Body of pancreas (tissue), 4 donors: ENCODE measurements around the gene CDHR3. TPM values are rescaled to one million over a fixed set of nuclear protein-coding genes. Genes with fewer than 3 reads are reported as not detected.
A peak's percentile ranks its signal among the peaks of the same experiment; 100 is the strongest.

Experiments used
- ATAC-seq: fragments of 150-250 bp; one replicate; pipeline ENCODE4 v1.9.1; 2016
- DNase-seq, 4 donors: peaks; one replicate each; pipeline ENCODE4 v3.0.0-alpha.2; 2019
- H3K27ac ChIP-seq, 4 donors: fragments of 200-600 bp; sonication (generic); 1 replicate in 3 of 4; 2 replicates in 1 of 4; pipeline versions ENCODE4 v1.5.1 to v1.6.1; 2016 to 2019; ENCODE audit warnings: mild to moderate bottlenecking in 1 of 4, mixed read lengths in 1 of 4, moderate library complexity in 1 of 4
- H3K27me3 ChIP-seq, 2 donors: fragments of 200-600 bp; sonication (generic); one replicate each; pipeline ENCODE4 v1.6.0; 2016; ENCODE audit warnings: mild to moderate bottlenecking in 1 of 2
- H3K36me3 ChIP-seq, 2 donors: fragments of 200-600 bp; sonication (generic); replicated peaks in 1 of 2; 2 replicates each; pipeline ENCODE4 v1.5.1; 2016; ENCODE audit warnings: low read depth in 2 of 2; ENCODE audit not compliant: insufficient read depth in 1 of 2
- H3K4me1 ChIP-seq: fragments of 200-600 bp; sonication (generic); one replicate; pipeline ENCODE4 v1.6.0; 2016
- H3K4me3 ChIP-seq, 2 donors: fragments of 200-600 bp; sonication (generic); 1 replicate in 1 of 2; 2 replicates in 1 of 2; pipeline ENCODE4 v1.5.1; 2016 to 2019
- H3K9me3 ChIP-seq, 3 donors: fragments of 200-600 bp; sonication (generic); 1 replicate in 2 of 3; 2 replicates in 1 of 3; pipeline ENCODE4 v1.5.1; 2016
- CTCF ChIP-seq, 7 experiments: fragments of 450-650 bp in 4 of 7; fragments of 200-600 bp in 3 of 7; sonication (generic) in 3 of 7; IDR thresholded peaks; one replicate each; pipeline ENCODE4 v1.5.1; 2016 to 2019; ENCODE audit warnings: antibody characterized with exemption in 7 of 7
- POLR2A ChIP-seq, 3 donors: fragments of 450-650 bp; IDR thresholded peaks; one replicate each; pipeline ENCODE4 v1.6.1; 2016; ENCODE audit warnings: antibody characterized with exemption in 3 of 3, mild to moderate bottlenecking in 2 of 3
- WGBS, 2 donors: methylation state at CpG; one replicate each; pipeline ENCODE4 v1.1.5; 2017; 5-methylcytosine and 5-hydroxymethylcytosine counted together
- intact Hi-C: fragments of 100-400 bp; cut with DNase I; formaldehyde crosslinking; loops from one replicate; pipeline ENCODE4 v1.15.1; 2023
- total RNA-seq, 2 donors: library from RNA; depleted of rRNA; stranded (reverse); fragments of >200 nt; gene quantifications; one replicate each; pipeline ENCODE4 v1.1.0, GENCODE V29; 2016

The CDHR3 gene
- total RNA-seq, 2 donors from 2014 or later = 1.6 to 14.8 TPM

DNA sequence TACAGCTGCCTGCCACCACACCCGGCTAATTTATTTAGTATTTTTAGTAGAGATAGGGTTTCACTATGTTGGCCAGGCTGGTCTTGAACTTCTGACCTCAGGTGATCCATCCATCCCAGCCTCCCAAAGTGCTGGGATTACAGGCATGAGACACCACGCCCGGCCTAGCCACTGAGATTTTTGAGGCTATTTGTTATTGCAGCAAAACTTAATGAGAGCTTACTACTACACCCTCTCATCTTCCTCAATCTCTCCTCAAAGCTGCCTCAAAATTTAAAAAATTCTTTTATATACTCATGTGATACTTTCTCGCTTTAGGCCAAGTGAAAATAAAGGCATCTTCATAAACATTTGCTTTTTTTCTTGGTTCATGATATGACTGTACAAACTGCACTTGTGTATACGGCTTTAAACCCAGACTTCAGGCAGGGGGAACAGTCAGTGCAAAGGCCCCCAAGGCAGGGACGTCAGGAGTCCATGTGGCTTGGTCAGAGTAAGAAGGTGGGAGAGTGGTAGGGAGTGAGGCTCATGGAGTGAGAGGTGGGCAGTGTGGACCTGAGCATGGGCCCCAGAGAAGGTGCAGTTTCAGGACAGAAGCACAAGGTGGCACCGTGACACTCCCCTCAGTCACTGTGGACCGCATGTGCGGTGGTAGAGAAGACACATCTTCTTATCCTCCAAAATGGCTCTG, 93.6 kb downstream of the CDHR3 start:
- DNase-seq = peak; percentile 69 to 75 (median 74)
- intact Hi-C loops = loop anchor here (5.0 kb wide), 1 partner anchor 96 kb away; no protein-coding TSS in a partner anchor
- TF ChIP-seq POLR2A (IDR thresholded peaks at IDR 0.05) (no peak), CTCF (IDR thresholded peaks at IDR 0.05) (peak; percentile 77 to 93 (median 85))
- H3K27ac ChIP-seq = no peak overlapping the region
- no peaks in the 10 kb centered on the region for H3K9me3 ChIP-seq
- no peaks in the 10 kb centered on the region for H3K27me3 ChIP-seq
- ATAC-seq = peak; percentile 84
- H3K36me3 ChIP-seq = no peaks in the 10 kb centered on the region
- H3K4me1 ChIP-seq = peaks cover 22% of the 10 kb centered on the region
- no peak overlapping the region for H3K4me3 ChIP-seq
- WGBS, 2 donors = 30 to 36% methylated on average over 9 of the region's 9 CpGs

DNA sequence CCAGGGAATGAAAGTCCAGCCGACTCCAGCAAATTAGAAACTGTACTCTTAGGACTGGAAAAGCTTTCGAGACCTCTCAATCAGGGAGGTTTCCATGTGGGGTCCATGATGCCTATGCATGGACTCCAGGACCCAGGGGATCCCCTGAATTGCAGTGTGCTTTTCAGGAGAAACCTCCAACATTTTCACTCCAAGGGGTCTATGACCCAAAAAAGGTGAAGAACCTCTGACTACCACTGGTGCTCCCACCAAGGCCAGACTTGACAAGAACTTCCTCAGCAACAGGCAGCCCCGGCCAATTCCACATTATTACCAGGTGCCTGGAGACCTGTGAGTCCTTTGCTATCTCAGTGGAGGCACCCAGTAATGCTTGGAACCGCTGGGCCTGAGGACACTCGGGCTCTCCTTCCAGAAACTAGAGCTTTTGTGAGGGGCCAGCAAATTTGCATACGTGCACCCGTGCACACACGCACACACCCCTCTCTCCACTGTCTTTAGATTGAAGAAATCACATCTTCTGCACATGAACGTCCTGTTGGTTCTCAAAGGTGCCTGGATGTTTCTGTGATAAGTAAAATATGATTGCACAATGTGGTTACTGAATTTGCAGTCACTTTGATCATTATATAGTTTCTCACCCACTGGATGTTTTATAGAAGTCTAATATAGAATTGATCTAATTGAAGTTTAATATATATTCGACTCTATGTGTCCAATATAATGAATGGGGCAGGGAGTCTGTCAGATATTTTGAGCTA, 94.3 kb downstream of the CDHR3 start:
- Histone ChIP-seq H3K27ac (no peak overlapping the region), H3K9me3 (no peaks in the 10 kb centered on the region), H3K27me3 (no peaks in the 10 kb centered on the region), H3K4me3 (no peak overlapping the region), H3K36me3 (no peaks in the 10 kb centered on the region), H3K4me1 (peaks cover 22% of the 10 kb centered on the region)
- DNase-seq (no peak), ATAC-seq (no peak)
- TF ChIP-seq POLR2A (IDR thresholded peaks at IDR 0.05) (no peak), CTCF (IDR thresholded peaks at IDR 0.05) (no peak)
- 50 to 52% methylated on average over 10 of the region's 10 CpGs for WGBS, 2 donors
- intact Hi-C loops = loop anchor here (5.0 kb wide), 1 partner anchor 95 kb away; no protein-coding TSS in a partner anchor

DNA sequence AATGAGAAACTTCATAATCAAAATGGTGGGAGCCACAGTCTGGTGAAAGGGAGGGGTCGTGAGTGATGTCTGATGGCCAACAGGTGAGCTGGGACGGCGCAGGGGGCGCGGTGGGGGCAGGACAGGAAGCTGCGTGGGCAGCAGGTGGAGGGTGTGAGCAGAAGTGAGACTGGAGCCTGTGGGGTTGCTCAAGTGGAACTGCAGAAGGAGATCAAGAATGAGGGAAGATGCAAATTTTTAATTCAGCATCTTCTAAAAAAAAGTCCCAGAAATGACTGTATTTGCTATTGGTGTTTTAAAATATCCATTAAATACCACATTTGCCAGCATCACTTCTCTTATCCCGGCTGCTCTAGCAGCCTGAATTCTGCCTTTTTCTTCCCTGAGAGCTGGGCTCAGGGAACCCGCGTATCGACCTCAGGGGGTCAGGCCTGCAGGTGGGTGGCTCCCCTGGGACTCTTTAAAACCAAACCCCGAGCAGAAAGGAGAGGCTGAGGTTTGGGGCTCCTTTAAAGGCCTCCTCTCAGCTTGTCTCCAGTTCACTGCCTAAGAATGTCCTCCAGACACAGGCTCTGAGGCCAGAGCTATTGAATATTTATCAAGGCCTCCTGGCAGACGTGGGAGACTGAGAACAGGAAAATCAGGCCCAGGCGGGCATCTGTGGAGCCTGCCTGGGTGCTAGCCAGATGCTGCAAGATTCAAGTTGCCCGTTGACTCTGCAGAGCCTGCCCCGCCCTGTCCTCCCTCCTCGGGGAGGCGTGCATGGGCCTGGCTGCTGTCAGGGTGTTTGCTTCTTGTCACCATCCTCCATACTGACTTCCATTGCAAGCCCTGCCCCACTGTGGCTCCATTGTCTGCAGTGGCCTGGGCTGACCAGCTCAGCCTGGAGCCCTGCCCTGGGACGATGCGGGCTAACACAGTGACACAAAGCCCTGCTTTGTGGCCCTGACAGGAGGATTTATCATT, 95.2 kb downstream of the CDHR3 start:
- H3K4me1 ChIP-seq = peaks cover 22% of the 10 kb centered on the region
- peak; percentile 62 for ATAC-seq
- peak overlapping the region in 2 of 4 donors; percentile 52 for H3K27ac ChIP-seq

More for the DNA sequence above, 95.2 kb downstream of the CDHR3 start:
- DNase-seq = peak; percentile 43 to 76 (median 64)
- no peaks in the 10 kb centered on the region for H3K36me3 ChIP-seq
- no peak overlapping the region for H3K4me3 ChIP-seq
- 53 to 67% methylated on average over 14 to 19 of the region's 19 CpGs for WGBS, 2 donors
- H3K27me3 ChIP-seq = no peaks in the 10 kb centered on the region
- no peaks in the 10 kb centered on the region for H3K9me3 ChIP-seq
- no peak for TF ChIP-seq POLR2A (IDR thresholded peaks at IDR 0.05)
- no peak for TF ChIP-seq CTCF (IDR thresholded peaks at IDR 0.05)
- intact Hi-C loops = loop anchor here (5.0 kb wide), 1 partner anchor 94 kb away; no protein-coding TSS in a partner anchor
